ENCODE measurements around the gene OR1N2. TPM values are rescaled to one million over a fixed set of nuclear protein-coding genes. Genes with fewer than 3 reads are reported as not detected.
"Not testable (repeated sequence)": the region's sequence is repeated elsewhere in the genome, so short reads cannot be mapped to it uniquely, and the experiment has no call there.

The OR1N2 gene
- not detected for polyA plus RNA-seq
- long read RNA-seq, donor 1, result 0 reads
- long read RNA-seq, donor 2, result 0 reads
- long read RNA-seq, donor 3, result 0 reads
- long read RNA-seq, donor 4, result 0 reads
- long read RNA-seq, donor 5, result 0 reads
- long read RNA-seq, donor 6, result 0 reads
- long read RNA-seq, donor 7, result 0 reads
- long read RNA-seq, donor 8, result 0 reads
- long read RNA-seq, donor 9, result 0 reads
- long read RNA-seq, donor 10, result 0 reads

GRCh38 chr9:122552812-122553211 lies at the start of gene OR1N2:
Gene OR1N2, plus strand, starts transcription at chr9:122553112. Its CDS starts 100 bp downstream, at chr9:122553212.
- DNase-seq (no peak), FAIRE-seq (no peak)
- WGBS, 3 donors, result 69 to 76% (median 72%) methylated on average over 2 of the region's 2 CpGs
- Histone ChIP-seq H3K9me3 (ENCODE audit: control insufficient read depth in 2 of 2, insufficient read depth in 1 of 2, low read depth in 1 of 2, low read length in 1 of 2) (no peaks in the 10 kb centered on the region), H3K36me3 (ENCODE audit: control insufficient read depth in 3 of 3, insufficient read depth in 2 of 3, low read depth in 1 of 3, low read length in 3 of 3) (no peaks in the 10 kb centered on the region), H3K4me1 (ENCODE audit: control insufficient read depth in 3 of 3, insufficient read depth in 2 of 3, low read depth in 1 of 3, low read length in 2 of 3) (no peaks in the 10 kb centered on the region), H3K27me3 (ENCODE audit: control insufficient read depth in 3 of 3, insufficient read depth in 3 of 3, low read length in 3 of 3) (peaks cover 0 to 9% (median 0%) of the 10 kb centered on the region in 3 donors), H3K27ac (ENCODE audit: low read depth in 1 of 3, low read length in 2 of 3) (no peak within 1 kb of the TSS), H3K4me3 (ENCODE audit: low read depth in 1 of 3, low read length in 3 of 3) (no peak within 1 kb of the TSS)

- DNase-seq, result no peak
- WGBS, 3 donors, result 8 to 33% (median 26%) methylated on average over 2 of the region's 2 CpGs
- Histone ChIP-seq H3K4me1 (ENCODE audit: control insufficient read depth in 3 of 3, insufficient read depth in 2 of 3, low read depth in 1 of 3, low read length in 2 of 3) (no peaks in the 10 kb centered on the region), H3K27ac (ENCODE audit: low read depth in 1 of 3, low read length in 2 of 3) (no peak overlapping the region), H3K36me3 (ENCODE audit: control insufficient read depth in 3 of 3, insufficient read depth in 2 of 3, low read depth in 1 of 3, low read length in 3 of 3) (no peaks in the 10 kb centered on the region), H3K27me3 (ENCODE audit: control insufficient read depth in 3 of 3, insufficient read depth in 3 of 3, low read length in 3 of 3) (no peaks in the 10 kb centered on the region), H3K4me3 (ENCODE audit: low read depth in 1 of 3, low read length in 3 of 3) (no peak overlapping the region), H3K9me3 (ENCODE audit: control insufficient read depth in 2 of 2, insufficient read depth in 1 of 2, low read depth in 1 of 2, low read length in 1 of 2) (no peaks in the 10 kb centered on the region)
- no peak for FAIRE-seq
These were observed 45.9 kb upstream of the OR1N2 start for GRCh38 chr9:122506964-122507363.

GRCh38 chr9:122510502-122510901 lies 42.4 kb upstream of the OR1N2 start, which contains the start of gene OR1J2:
Gene OR1J2, plus strand, starts transcription at chr9:122510802. Its CDS starts 0 bp downstream, at chr9:122510802.
- H3K36me3 ChIP-seq (ENCODE audit: control insufficient read depth in 3 of 3, insufficient read depth in 2 of 3, low read depth in 1 of 3, low read length in 3 of 3), result no peaks in the 10 kb centered on the region
- no peaks in the 10 kb centered on the region for H3K4me1 ChIP-seq (ENCODE audit: control insufficient read depth in 3 of 3, insufficient read depth in 2 of 3, low read depth in 1 of 3, low read length in 2 of 3)
- 73 to 80% (median 78%) methylated on average over 6 of the region's 6 CpGs for WGBS, 3 donors
- no peak within 1 kb of the TSS for H3K4me3 ChIP-seq (ENCODE audit: low read depth in 1 of 3, low read length in 3 of 3)
- DNase-seq (no peak), FAIRE-seq (no peak)
- no peak within 1 kb of the TSS for H3K27ac ChIP-seq (ENCODE audit: low read depth in 1 of 3, low read length in 2 of 3)
- H3K9me3 ChIP-seq (ENCODE audit: control insufficient read depth in 2 of 2, insufficient read depth in 1 of 2, low read depth in 1 of 2, low read length in 1 of 2), result no peaks in the 10 kb centered on the region
- no peaks in the 10 kb centered on the region for H3K27me3 ChIP-seq (ENCODE audit: control insufficient read depth in 3 of 3, insufficient read depth in 3 of 3, low read length in 3 of 3)

- FAIRE-seq, result no peak
- Histone ChIP-seq H3K4me3 (ENCODE audit: low read depth in 1 of 3, low read length in 3 of 3) (no peak overlapping the region), H3K9me3 (ENCODE audit: control insufficient read depth in 2 of 2, insufficient read depth in 1 of 2, low read depth in 1 of 2, low read length in 1 of 2) (no peaks in the 10 kb centered on the region), H3K36me3 (ENCODE audit: control insufficient read depth in 3 of 3, insufficient read depth in 2 of 3, low read depth in 1 of 3, low read length in 3 of 3) (no peaks in the 10 kb centered on the region), H3K27me3 (ENCODE audit: control insufficient read depth in 3 of 3, insufficient read depth in 3 of 3, low read length in 3 of 3) (no peaks in the 10 kb centered on the region), H3K27ac (ENCODE audit: low read depth in 1 of 3, low read length in 2 of 3) (no peak overlapping the region), H3K4me1 (ENCODE audit: control insufficient read depth in 3 of 3, insufficient read depth in 2 of 3, low read depth in 1 of 3, low read length in 2 of 3) (no peaks in the 10 kb centered on the region)
- WGBS, 3 donors, result 52 to 62% (median 60%) methylated on average over 2 of the region's 2 CpGs
- no peak for DNase-seq
These were observed 34.7 kb upstream of the OR1N2 start for GRCh38 chr9:122518226-122518625.

- FAIRE-seq (no peak), DNase-seq (no peak)
- Histone ChIP-seq H3K27ac (ENCODE audit: low read depth in 1 of 3, low read length in 2 of 3) (no peak within 1 kb of the TSS), H3K4me3 (ENCODE audit: low read depth in 1 of 3, low read length in 3 of 3) (no peak within 1 kb of the TSS), H3K4me1 (ENCODE audit: control insufficient read depth in 3 of 3, insufficient read depth in 2 of 3, low read depth in 1 of 3, low read length in 2 of 3) (no peaks in the 10 kb centered on the region), H3K27me3 (ENCODE audit: control insufficient read depth in 3 of 3, insufficient read depth in 3 of 3, low read length in 3 of 3) (no peaks in the 10 kb centered on the region), H3K36me3 (ENCODE audit: control insufficient read depth in 3 of 3, insufficient read depth in 2 of 3, low read depth in 1 of 3, low read length in 3 of 3) (no peaks in the 10 kb centered on the region), H3K9me3 (ENCODE audit: control insufficient read depth in 2 of 2, insufficient read depth in 1 of 2, low read depth in 1 of 2, low read length in 1 of 2) (no peaks in the 10 kb centered on the region)
- 72 to 77% (median 73%) methylated on average over 4 of the region's 4 CpGs for WGBS, 3 donors
These were observed 34.1 kb upstream of the OR1N2 start, which contains the start of gene OR1J4 for GRCh38 chr9:122518841-122519240. Gene OR1J4, plus strand, starts transcription at chr9:122519141. Its CDS starts 0 bp downstream, at chr9:122519141.

GRCh38 chr9:122519376-122519775 lies 33.5 kb upstream of the OR1N2 start:
- Histone ChIP-seq H3K27me3 (ENCODE audit: control insufficient read depth in 3 of 3, insufficient read depth in 3 of 3, low read length in 3 of 3) (no peaks in the 10 kb centered on the region), H3K4me3 (ENCODE audit: low read depth in 1 of 3, low read length in 3 of 3) (no peak overlapping the region), H3K36me3 (ENCODE audit: control insufficient read depth in 3 of 3, insufficient read depth in 2 of 3, low read depth in 1 of 3, low read length in 3 of 3) (no peaks in the 10 kb centered on the region), H3K27ac (ENCODE audit: low read depth in 1 of 3, low read length in 2 of 3) (no peak overlapping the region), H3K9me3 (ENCODE audit: control insufficient read depth in 2 of 2, insufficient read depth in 1 of 2, low read depth in 1 of 2, low read length in 1 of 2) (no peaks in the 10 kb centered on the region), H3K4me1 (ENCODE audit: control insufficient read depth in 3 of 3, insufficient read depth in 2 of 3, low read depth in 1 of 3, low read length in 2 of 3) (no peaks in the 10 kb centered on the region)
- FAIRE-seq (no peak), DNase-seq (no peak)
- WGBS, 3 donors, result 89 to 96% (median 93%) methylated on average over 3 of the region's 3 CpGs

- H3K27ac ChIP-seq (ENCODE audit: low read depth in 1 of 3, low read length in 2 of 3), result no peak overlapping the region
- 85 to 87% (median 85%) methylated on average over 10 of the region's 10 CpGs for whole genome bisulfite sequencing, 3 donors
- no peak overlapping the region for H3K4me3 ChIP-seq (ENCODE audit: low read depth in 1 of 3, low read length in 3 of 3)
- DNase-seq, result no peak
- no peak for FAIRE-seq
- no peaks in the 10 kb centered on the region for H3K36me3 ChIP-seq (ENCODE audit: control insufficient read depth in 3 of 3, insufficient read depth in 2 of 3, low read depth in 1 of 3, low read length in 3 of 3)
- H3K4me1 ChIP-seq (ENCODE audit: control insufficient read depth in 3 of 3, insufficient read depth in 2 of 3, low read depth in 1 of 3, low read length in 2 of 3), result no peaks in the 10 kb centered on the region
- H3K9me3 ChIP-seq (ENCODE audit: control insufficient read depth in 2 of 2, insufficient read depth in 1 of 2, low read depth in 1 of 2, low read length in 1 of 2), result no peaks in the 10 kb centered on the region
- H3K27me3 ChIP-seq (ENCODE audit: control insufficient read depth in 3 of 3, insufficient read depth in 3 of 3, low read length in 3 of 3), result no peaks in the 10 kb centered on the region
These were observed 26.3 kb upstream of the OR1N2 start for GRCh38 chr9:122526602-122527001.

GRCh38 chr9:122527193-122527592 lies 25.7 kb upstream of the OR1N2 start, which contains the start of gene OR1N1:
Gene OR1N1, minus strand, starts transcription at chr9:122527293. Its CDS starts 0 bp downstream, at chr9:122527293.
- FAIRE-seq (no peak), DNase-seq (no peak)
- H3K27ac ChIP-seq (ENCODE audit: low read depth in 1 of 3, low read length in 2 of 3), result no peak within 1 kb of the TSS
- 87 to 95% (median 89%) methylated on average over 3 of the region's 3 CpGs for WGBS, 3 donors
- H3K4me3 ChIP-seq (ENCODE audit: low read depth in 1 of 3, low read length in 3 of 3), result no peak within 1 kb of the TSS
- no peaks in the 10 kb centered on the region for H3K27me3 ChIP-seq (ENCODE audit: control insufficient read depth in 3 of 3, insufficient read depth in 3 of 3, low read length in 3 of 3)
- no peaks in the 10 kb centered on the region for H3K4me1 ChIP-seq (ENCODE audit: control insufficient read depth in 3 of 3, insufficient read depth in 2 of 3, low read depth in 1 of 3, low read length in 2 of 3)
- H3K36me3 ChIP-seq (ENCODE audit: control insufficient read depth in 3 of 3, insufficient read depth in 2 of 3, low read depth in 1 of 3, low read length in 3 of 3), result no peaks in the 10 kb centered on the region
- no peaks in the 10 kb centered on the region for H3K9me3 ChIP-seq (ENCODE audit: control insufficient read depth in 2 of 2, insufficient read depth in 1 of 2, low read depth in 1 of 2, low read length in 1 of 2)

- H3K4me1 ChIP-seq (ENCODE audit: control insufficient read depth in 3 of 3, insufficient read depth in 2 of 3, low read depth in 1 of 3, low read length in 2 of 3); H3K27ac ChIP-seq (ENCODE audit: low read depth in 1 of 3, low read length in 2 of 3); DNase-seq; H3K4me3 ChIP-seq (ENCODE audit: low read depth in 1 of 3, low read length in 3 of 3); FAIRE-seq; H3K9me3 ChIP-seq (ENCODE audit: control insufficient read depth in 2 of 2, insufficient read depth in 1 of 2, low read depth in 1 of 2, low read length in 1 of 2); H3K36me3 ChIP-seq (ENCODE audit: control insufficient read depth in 3 of 3, insufficient read depth in 2 of 3, low read depth in 1 of 3, low read length in 3 of 3); H3K27me3 ChIP-seq (ENCODE audit: control insufficient read depth in 3 of 3, insufficient read depth in 3 of 3, low read length in 3 of 3): not testable (repeated sequence)
- WGBS, 3 donors, result 31 to 60% (median 58%) methylated on average over 4 of the region's 4 CpGs
These were observed 21.8 kb upstream of the OR1N2 start for GRCh38 chr9:122531157-122531556.

Data from small intestine (tissue), 16 donors.